ENCODE results near the gene GPATCH4.

The GPATCH4 gene

DNA sequence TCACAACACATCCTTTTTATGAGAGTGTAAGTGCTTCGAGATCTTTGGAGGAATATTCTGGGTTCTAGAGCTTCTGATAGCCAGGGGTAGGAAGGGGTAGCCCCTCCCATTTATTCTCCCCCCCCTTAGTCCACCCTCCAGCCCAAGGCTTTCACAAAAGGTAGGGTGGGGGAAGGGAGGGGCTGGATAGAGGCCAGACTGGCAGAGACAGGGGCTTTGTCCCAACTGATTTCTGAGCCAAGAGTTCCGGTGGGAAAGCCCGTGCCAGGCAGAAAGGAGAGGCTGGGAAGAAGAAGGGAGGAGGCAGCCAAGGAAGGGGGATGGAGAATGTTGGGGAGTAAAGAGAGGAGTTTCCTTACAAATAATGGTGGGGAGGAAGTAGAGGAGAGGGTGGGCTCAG lies 43.8 kb upstream of the GPATCH4 start:
- DNase-seq (ENCODE audit: low read depth, low spot score): no peak
- TF ChIP-seq, protein P1, sequence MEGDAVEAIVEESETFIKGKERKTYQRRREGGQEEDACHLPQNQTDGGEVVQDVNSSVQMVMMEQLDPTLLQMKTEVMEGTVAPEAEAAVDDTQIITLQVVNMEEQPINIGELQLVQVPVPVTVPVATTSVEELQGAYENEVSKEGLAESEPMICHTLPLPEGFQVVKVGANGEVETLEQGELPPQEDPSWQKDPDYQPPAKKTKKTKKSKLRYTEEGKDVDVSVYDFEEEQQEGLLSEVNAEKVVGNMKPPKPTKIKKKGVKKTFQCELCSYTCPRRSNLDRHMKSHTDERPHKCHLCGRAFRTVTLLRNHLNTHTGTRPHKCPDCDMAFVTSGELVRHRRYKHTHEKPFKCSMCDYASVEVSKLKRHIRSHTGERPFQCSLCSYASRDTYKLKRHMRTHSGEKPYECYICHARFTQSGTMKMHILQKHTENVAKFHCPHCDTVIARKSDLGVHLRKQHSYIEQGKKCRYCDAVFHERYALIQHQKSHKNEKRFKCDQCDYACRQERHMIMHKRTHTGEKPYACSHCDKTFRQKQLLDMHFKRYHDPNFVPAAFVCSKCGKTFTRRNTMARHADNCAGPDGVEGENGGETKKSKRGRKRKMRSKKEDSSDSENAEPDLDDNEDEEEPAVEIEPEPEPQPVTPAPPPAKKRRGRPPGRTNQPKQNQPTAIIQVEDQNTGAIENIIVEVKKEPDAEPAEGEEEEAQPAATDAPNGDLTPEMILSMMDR (IDR thresholded peaks at IDR 0.05; ENCODE audit: low read depth, low read length): no peak
- H3K4me3 ChIP-seq (ENCODE audit: low read depth, low read length): no peak overlapping the region
- in situ Hi-C loops (cut with HindIII; ENCODE audit: low sequenced_read_pairs): no loop called here

DNA sequence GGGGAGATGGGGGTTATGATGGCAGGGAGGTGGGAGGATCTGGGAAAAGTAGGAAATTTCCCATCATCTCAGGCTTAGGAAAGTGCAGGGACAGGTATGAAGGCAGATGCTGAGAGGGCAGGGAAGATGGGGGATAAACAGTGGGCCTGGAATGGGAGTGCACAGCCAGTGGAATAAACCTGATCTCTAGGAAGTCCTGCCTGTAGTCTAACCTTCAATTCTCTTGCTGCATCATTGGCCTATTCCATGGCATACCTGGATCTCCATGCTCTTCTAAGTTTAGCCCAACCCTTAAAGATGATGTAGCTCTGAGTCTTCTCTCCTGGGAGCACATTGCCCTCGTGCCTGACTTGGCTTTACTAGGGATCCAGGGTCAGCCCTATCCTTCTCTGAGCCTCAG lies 43.4 kb upstream of the GPATCH4 start:
- TF ChIP-seq, protein P1 (IDR thresholded peaks at IDR 0.05; ENCODE audit: low read depth, low read length): no peak

DNA sequence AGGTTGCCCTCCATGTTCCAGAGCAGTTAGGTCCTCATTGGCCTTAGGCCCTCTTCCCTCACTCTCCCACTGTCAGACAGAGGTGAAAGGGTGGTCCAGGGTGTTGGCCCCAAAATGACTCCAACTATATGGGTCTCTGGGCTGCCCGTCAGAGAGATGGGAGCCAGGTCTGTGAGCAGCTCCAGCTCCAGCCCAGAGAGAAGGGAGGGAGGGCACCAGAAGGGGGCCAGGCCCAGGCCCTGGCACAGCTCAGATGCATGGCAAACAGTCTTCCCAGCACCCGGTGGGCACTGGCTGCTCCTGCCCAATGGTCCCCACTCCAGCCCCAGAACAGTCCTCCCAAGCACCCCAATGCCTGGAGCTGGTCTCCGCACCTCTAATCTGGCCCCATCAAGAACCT lies 42.9 kb upstream of the GPATCH4 start:
- in situ Hi-C loops (cut with HindIII; ENCODE audit: low sequenced_read_pairs): no loop called here
- TF ChIP-seq, protein P1 (IDR thresholded peaks at IDR 0.05; ENCODE audit: low read depth, low read length): no peak
- no peak overlapping the region for H3K4me3 ChIP-seq (ENCODE audit: low read depth, low read length)
- no peak for DNase-seq (ENCODE audit: low read depth, low spot score)

More for the DNA sequence above, 43.4 kb upstream of the GPATCH4 start:
- H3K4me3 ChIP-seq (ENCODE audit: low read depth, low read length): no peak overlapping the region
- DNase-seq (ENCODE audit: low read depth, low spot score): no peak
- in situ Hi-C loops (cut with HindIII; ENCODE audit: low sequenced_read_pairs): no loop called here

DNA sequence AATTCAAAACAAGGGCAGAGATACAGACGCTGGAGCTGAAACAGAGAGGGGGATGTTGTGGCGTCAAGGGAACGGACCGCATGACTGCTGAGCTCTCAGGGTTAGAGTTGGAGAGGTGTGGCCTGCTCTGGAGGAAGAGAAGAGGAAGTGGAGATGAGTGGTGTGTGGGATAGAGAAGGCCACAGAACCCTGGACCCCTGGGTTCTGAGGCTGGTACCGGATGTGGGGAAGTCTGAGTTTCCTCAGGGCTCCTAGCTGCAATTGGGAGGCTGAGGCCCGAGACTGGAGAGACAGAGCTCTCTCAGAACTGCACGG lies 42.5 kb upstream of the GPATCH4 start:
- no peak overlapping the region for H3K4me3 ChIP-seq (ENCODE audit: low read depth, low read length)
- DNase-seq (ENCODE audit: low read depth, low spot score): no peak
- in situ Hi-C loops (cut with HindIII; ENCODE audit: low sequenced_read_pairs): no loop called here

DNA sequence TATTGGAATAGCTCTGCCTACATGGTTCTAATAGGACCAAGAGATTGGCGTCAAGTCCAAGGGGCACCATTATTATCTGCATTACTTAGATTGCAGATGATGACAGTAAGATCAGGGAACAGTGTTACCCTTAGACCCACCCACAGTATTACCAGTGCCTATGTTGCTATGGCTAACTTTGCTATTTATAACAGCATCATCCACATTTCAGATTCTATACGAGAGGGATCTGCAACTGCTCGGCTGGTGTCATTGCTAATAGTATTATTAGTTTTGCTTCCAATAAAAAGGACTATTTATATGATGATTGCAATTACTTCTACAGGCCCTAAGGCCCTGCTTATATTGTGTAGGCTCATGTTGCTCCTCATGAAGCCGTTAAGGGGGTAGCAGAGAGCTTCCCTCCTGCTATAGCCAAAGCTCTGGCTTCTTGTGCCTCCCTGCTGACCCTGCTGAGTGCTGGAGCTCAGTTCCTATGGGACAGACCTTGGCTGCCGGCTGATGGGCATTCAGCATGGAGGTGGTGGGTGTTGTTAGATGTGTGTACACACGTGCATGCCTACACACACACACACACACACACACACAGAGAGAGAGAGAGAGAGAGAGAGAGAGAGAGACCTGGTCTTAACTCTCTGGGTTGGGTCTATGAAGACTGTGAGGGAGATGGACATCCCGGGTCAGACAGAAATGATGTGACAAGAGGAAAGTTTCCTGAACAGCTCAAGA lies 41.9 kb upstream of the GPATCH4 start:
- no peak for DNase-seq (ENCODE audit: low read depth, low spot score)
- TF ChIP-seq, protein P1 (IDR thresholded peaks at IDR 0.05; ENCODE audit: low read depth, low read length): no peak
- H3K4me3 ChIP-seq (ENCODE audit: low read depth, low read length): no peak overlapping the region
- in situ Hi-C loops (cut with HindIII; ENCODE audit: low sequenced_read_pairs): no loop called here

More for the DNA sequence above, 42.5 kb upstream of the GPATCH4 start:
- TF ChIP-seq, protein P1 (IDR thresholded peaks at IDR 0.05; ENCODE audit: low read depth, low read length): no peak

DNA sequence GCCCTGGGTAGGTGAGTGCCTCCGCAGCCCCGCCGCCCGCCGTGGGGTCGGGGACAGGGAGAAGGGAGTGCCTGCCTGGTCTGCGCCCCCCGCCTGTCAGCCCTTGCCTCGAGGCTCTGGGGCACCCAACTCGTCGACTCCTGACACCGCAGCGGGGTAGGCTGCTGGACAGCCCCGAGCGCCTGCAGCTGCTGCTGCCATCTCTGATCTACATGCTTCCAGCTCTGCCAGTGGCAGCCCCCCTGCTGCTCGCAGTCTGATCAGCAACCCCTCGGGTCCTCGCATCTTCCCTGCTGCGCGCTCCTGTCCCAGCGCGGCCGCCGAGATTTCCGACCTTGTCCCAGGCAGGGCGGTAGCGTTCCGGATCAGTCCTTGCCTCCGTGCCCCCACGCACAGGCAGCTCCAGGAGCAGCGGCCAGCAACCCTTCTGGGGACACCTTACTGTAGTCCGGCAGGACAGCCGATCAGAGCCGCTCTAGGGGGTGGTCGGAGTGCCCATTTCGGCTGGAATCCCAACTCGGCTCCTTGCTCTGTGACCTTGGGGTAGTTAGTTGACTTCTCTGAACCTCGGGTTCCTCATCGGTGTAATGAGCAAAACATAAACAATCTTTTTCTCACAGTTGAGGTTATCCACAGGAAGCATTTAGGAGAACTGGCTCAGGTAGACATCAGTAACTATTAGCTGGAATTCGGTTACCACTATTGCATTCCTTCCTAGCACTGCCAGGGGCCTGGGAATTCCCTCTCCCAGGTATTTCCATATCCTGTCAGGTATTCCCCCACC lies 41.2 kb upstream of the GPATCH4 start:
- H3K4me3 ChIP-seq (ENCODE audit: low read depth, low read length): no peak overlapping the region
- TF ChIP-seq, protein P1 (IDR thresholded peaks at IDR 0.05; ENCODE audit: low read depth, low read length): no peak
- in situ Hi-C loops (cut with HindIII; ENCODE audit: low sequenced_read_pairs): no loop called here
- no peak for DNase-seq (ENCODE audit: low read depth, low spot score)

All from astrocyte of the spinal cord (primary cell).